H1 (cell line): ENCODE data around the gene PRR5L. TPM values are rescaled to one million over a fixed set of nuclear protein-coding genes. Genes with fewer than 3 reads are reported as not detected.

ENCODE experiments used
- CHD2 ChIP-seq: IDR thresholded peaks from 2 replicates; pipeline ENCODE4 v1.6.1; 2012; ENCODE audit warnings: low read length, improper control_type of control experiment
- EGR1 ChIP-seq: IDR thresholded peaks from 2 replicates; pipeline ENCODE4 v1.6.1; 2011; ENCODE audit warnings: low read depth, low read length, borderline replicate concordance
- GABPA ChIP-seq: IDR thresholded peaks from 2 replicates; pipeline ENCODE4 v1.6.1; 2011; ENCODE audit warnings: mild to moderate bottlenecking, low read length, moderate library complexity, borderline replicate concordance; ENCODE audit not compliant: insufficient read depth
- NANOG ChIP-seq: IDR thresholded peaks from 2 replicates; pipeline ENCODE4 v1.6.1; 2011; ENCODE audit warnings: low read length, low read depth, mild to moderate bottlenecking, inconsistent platforms; ENCODE audit not compliant: insufficient read depth, poor library complexity, severe bottlenecking
- POLR2AphosphoS5 ChIP-seq: IDR thresholded peaks from 2 replicates; pipeline ENCODE4 v1.6.1; 2011; ENCODE audit warnings: low read depth, low read length
- RNF2 ChIP-seq: fragments of 200-900, 300-1000 bp; sonication (generic); IDR thresholded peaks from 2 replicates; pipeline ENCODE4 v1.7.1; 2016; ENCODE audit warnings: borderline replicate concordance, low read depth, mild to moderate bottlenecking, antibody characterized with exemption, low read length; ENCODE audit not compliant: poor library complexity, severe bottlenecking; ENCODE audit errors: missing control alignments
- SIRT6 ChIP-seq: IDR thresholded peaks from one replicate; pipeline ENCODE4 v1.7.1; 2012; ENCODE audit warnings: low read length, inconsistent platforms
- SRF ChIP-seq: IDR thresholded peaks from 2 replicates; pipeline ENCODE4 v1.6.1; 2011; ENCODE audit warnings: mild to moderate bottlenecking, low read depth, low read length, moderate library complexity
- TBP ChIP-seq: IDR thresholded peaks from 2 replicates; pipeline ENCODE4 v1.6.1; 2011; ENCODE audit warnings: low read depth, low read length, improper control_type of control experiment
- polyA plus RNA-seq, 7 experiments: library from polyadenylated mRNA; depleted of rRNA in 3 of 7; stranded (reverse) in 5 of 7; unstranded in 2 of 7; fragments of >200 nt in 5 of 7; fragments of 200-250 nt in 2 of 7; gene quantifications; 1 replicate in 5 of 7; 2 replicates in 1 of 7; 4 replicates in 1 of 7; pipeline versions ENCODE4 v1.2.1 to v1.2.3, GENCODE V29; 2011 to 2013; ENCODE audit warnings: missing spikeins in 2 of 7, mixed read lengths in 2 of 7
- total RNA-seq: library from RNA; stranded (reverse); fragmentation: NEBNext Ultra II Directional; extraction: Animal tissue kit (Norgen Biotek cat#: 25700); gene quantifications from 2 replicates; pipeline ENCODE4 v1.2.1, GENCODE V29; 2021
- TF ChIP-seq, protein P1 (sequence below): fragments of 300-600 bp; sonication (generic); IDR thresholded peaks from 2 replicates; pipeline ENCODE4 v1.7.1; 2012; ENCODE audit warnings: low read length, moderate library complexity, mild to moderate bottlenecking, inconsistent platforms; ENCODE audit not compliant: insufficient replicate concordance
- TF ChIP-seq, protein P2 (sequence below): IDR thresholded peaks from 2 replicates; pipeline ENCODE4 v1.6.1; 2011; ENCODE audit warnings: low read length, improper control_type of control experiment

Gene PRR5L
- total and polyA plus RNA-seq, 2 of the 8 experiments (the other 6 are each of a cell fraction or from before 2014, with no cell fraction given): 6.6 to 10.1 TPM

- TF ChIP-seq, protein P1, sequence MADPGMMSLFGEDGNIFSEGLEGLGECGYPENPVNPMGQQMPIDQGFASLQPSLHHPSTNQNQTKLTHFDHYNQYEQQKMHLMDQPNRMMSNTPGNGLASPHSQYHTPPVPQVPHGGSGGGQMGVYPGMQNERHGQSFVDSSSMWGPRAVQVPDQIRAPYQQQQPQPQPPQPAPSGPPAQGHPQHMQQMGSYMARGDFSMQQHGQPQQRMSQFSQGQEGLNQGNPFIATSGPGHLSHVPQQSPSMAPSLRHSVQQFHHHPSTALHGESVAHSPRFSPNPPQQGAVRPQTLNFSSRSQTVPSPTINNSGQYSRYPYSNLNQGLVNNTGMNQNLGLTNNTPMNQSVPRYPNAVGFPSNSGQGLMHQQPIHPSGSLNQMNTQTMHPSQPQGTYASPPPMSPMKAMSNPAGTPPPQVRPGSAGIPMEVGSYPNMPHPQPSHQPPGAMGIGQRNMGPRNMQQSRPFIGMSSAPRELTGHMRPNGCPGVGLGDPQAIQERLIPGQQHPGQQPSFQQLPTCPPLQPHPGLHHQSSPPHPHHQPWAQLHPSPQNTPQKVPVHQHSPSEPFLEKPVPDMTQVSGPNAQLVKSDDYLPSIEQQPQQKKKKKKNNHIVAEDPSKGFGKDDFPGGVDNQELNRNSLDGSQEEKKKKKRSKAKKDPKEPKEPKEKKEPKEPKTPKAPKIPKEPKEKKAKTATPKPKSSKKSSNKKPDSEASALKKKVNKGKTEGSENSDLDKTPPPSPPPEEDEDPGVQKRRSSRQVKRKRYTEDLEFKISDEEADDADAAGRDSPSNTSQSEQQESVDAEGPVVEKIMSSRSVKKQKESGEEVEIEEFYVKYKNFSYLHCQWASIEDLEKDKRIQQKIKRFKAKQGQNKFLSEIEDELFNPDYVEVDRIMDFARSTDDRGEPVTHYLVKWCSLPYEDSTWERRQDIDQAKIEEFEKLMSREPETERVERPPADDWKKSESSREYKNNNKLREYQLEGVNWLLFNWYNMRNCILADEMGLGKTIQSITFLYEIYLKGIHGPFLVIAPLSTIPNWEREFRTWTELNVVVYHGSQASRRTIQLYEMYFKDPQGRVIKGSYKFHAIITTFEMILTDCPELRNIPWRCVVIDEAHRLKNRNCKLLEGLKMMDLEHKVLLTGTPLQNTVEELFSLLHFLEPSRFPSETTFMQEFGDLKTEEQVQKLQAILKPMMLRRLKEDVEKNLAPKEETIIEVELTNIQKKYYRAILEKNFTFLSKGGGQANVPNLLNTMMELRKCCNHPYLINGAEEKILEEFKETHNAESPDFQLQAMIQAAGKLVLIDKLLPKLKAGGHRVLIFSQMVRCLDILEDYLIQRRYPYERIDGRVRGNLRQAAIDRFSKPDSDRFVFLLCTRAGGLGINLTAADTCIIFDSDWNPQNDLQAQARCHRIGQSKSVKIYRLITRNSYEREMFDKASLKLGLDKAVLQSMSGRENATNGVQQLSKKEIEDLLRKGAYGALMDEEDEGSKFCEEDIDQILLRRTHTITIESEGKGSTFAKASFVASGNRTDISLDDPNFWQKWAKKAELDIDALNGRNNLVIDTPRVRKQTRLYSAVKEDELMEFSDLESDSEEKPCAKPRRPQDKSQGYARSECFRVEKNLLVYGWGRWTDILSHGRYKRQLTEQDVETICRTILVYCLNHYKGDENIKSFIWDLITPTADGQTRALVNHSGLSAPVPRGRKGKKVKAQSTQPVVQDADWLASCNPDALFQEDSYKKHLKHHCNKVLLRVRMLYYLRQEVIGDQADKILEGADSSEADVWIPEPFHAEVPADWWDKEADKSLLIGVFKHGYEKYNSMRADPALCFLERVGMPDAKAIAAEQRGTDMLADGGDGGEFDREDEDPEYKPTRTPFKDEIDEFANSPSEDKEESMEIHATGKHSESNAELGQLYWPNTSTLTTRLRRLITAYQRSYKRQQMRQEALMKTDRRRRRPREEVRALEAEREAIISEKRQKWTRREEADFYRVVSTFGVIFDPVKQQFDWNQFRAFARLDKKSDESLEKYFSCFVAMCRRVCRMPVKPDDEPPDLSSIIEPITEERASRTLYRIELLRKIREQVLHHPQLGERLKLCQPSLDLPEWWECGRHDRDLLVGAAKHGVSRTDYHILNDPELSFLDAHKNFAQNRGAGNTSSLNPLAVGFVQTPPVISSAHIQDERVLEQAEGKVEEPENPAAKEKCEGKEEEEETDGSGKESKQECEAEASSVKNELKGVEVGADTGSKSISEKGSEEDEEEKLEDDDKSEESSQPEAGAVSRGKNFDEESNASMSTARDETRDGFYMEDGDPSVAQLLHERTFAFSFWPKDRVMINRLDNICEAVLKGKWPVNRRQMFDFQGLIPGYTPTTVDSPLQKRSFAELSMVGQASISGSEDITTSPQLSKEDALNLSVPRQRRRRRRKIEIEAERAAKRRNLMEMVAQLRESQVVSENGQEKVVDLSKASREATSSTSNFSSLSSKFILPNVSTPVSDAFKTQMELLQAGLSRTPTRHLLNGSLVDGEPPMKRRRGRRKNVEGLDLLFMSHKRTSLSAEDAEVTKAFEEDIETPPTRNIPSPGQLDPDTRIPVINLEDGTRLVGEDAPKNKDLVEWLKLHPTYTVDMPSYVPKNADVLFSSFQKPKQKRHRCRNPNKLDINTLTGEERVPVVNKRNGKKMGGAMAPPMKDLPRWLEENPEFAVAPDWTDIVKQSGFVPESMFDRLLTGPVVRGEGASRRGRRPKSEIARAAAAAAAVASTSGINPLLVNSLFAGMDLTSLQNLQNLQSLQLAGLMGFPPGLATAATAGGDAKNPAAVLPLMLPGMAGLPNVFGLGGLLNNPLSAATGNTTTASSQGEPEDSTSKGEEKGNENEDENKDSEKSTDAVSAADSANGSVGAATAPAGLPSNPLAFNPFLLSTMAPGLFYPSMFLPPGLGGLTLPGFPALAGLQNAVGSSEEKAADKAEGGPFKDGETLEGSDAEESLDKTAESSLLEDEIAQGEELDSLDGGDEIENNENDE: no peak
- TF ChIP-seq CHD2 (no peak), TBP (no peak), SIRT6 (no peak), SRF (no peak), GABPA (no peak), RNF2 (no peak), POLR2AphosphoS5 (no peak), EGR1 (no peak), NANOG (no peak)
- TF ChIP-seq, protein P2, sequence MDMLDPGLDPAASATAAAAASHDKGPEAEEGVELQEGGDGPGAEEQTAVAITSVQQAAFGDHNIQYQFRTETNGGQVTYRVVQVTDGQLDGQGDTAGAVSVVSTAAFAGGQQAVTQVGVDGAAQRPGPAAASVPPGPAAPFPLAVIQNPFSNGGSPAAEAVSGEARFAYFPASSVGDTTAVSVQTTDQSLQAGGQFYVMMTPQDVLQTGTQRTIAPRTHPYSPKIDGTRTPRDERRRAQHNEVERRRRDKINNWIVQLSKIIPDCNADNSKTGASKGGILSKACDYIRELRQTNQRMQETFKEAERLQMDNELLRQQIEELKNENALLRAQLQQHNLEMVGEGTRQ: no peak
Measured at GRCh38 chr11:36499315-36499714, 203.2 kb downstream of the PRR5L start (continued).
